Esophagus (tissue), 2 donors: ENCODE data around the gene PPP2R5E. TPM values are rescaled to one million over a fixed set of nuclear protein-coding genes. Genes with fewer than 3 reads are reported as not detected.

Source experiments
- H3K27ac ChIP-seq, 2 donors: one replicate each; pipeline ENCODE4 v1.5.1; 2013; ENCODE audit warnings: low read depth in 2 of 2, mild to moderate bottlenecking in 2 of 2, inconsistent platforms in 1 of 2, low read length in 1 of 2, moderate library complexity in 1 of 2
- H3K27me3 ChIP-seq, 2 donors: one replicate each; pipeline ENCODE4 v1.6.1; 2013; ENCODE audit warnings: low read length in 2 of 2, control low read depth in 1 of 2, mild to moderate bottlenecking in 1 of 2; ENCODE audit not compliant: insufficient read depth in 2 of 2, control insufficient read depth in 1 of 2
- H3K36me3 ChIP-seq, 2 donors: one replicate each; pipeline ENCODE4 v1.6.1; 2013; ENCODE audit warnings: low read length in 1 of 2; ENCODE audit not compliant: control insufficient read depth in 2 of 2, insufficient read depth in 2 of 2
- H3K4me1 ChIP-seq, 2 donors: one replicate each; pipeline ENCODE4 v1.6.1; 2013; ENCODE audit warnings: low read length in 1 of 2; ENCODE audit not compliant: control insufficient read depth in 2 of 2, insufficient read depth in 2 of 2
- H3K4me3 ChIP-seq, 2 donors: one replicate each; pipeline ENCODE4 v1.5.1; 2013; ENCODE audit warnings: low read length in 2 of 2, mild to moderate bottlenecking in 2 of 2, low read depth in 1 of 2, moderate library complexity in 1 of 2
- H3K9me3 ChIP-seq, 2 donors: one replicate each; pipeline ENCODE4 v1.6.1; 2013; ENCODE audit warnings: mild to moderate bottlenecking in 2 of 2, low read depth in 1 of 2, low read length in 1 of 2, moderate library complexity in 1 of 2; ENCODE audit not compliant: control insufficient read depth in 2 of 2, insufficient read depth in 1 of 2
- WGBS, 2 donors: extraction: QIAGEN DNeasy Blood & Tissue Kit; methylation state at CpG; one replicate each; pipeline ENCODE4 v1.1.7; 2013; 5-methylcytosine and 5-hydroxymethylcytosine counted together
- polyA plus RNA-seq, 2 donors: library from polyadenylated mRNA; stranded (reverse); fragments of 200-250 nt; gene quantifications; one replicate each; pipeline ENCODE4 v1.2.3, GENCODE V29; 2013
- donor health status: healthy with polysubstance abuse.
- donor health status: Bipolar disorder and iron deficiency.

Gene PPP2R5E
- polyA plus RNA-seq, 2 donors = 10.9 to 13.0 TPM

DNA sequence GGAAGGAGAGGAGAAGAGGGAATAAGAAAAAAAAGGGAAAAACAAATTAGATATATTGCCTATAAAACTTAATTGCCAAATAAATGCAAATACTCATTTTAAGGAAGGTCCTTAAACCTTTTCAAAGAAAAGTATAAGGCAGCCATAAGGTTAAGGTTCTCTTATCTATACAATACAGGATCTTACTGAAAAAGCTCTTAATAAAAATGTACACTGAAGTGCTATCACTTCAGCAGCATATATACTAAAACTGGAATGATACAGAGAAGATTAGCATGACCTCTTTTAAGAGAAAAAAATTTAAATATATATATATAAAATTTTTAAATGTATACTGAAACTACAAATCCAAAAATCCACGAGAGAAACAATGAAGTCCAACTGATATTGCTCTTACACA is 65.6 kb downstream of the PPP2R5E start:
- no peaks in the 10 kb centered on the region for H3K4me1 ChIP-seq
- no peak overlapping the region for H3K27ac ChIP-seq
- 38 to 53% methylated on average over 1 of the region's 1 CpG for WGBS, 2 donors
- H3K9me3 ChIP-seq = no peaks in the 10 kb centered on the region
- no peaks in the 10 kb centered on the region for H3K27me3 ChIP-seq
- H3K36me3 ChIP-seq = no peaks in the 10 kb centered on the region
- no peak overlapping the region for H3K4me3 ChIP-seq

DNA sequence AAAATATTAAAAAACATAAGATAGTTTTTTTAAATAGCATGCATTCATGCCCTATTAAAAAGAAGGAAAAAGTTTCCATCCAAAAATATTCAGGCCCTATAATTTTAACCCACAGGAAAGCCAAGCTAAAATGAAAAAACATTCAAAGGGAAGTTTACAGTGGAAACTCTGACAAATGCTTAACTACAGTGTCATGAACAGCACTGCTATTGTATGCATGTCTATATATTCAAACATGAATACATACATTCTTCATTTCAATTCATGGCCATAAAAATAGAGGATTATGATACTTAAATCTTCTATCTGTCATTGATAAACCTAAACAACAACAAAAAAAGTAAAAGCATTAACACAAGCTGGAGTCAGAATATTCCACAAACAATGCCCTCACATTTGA is 67.4 kb downstream of the PPP2R5E start:
- H3K27me3 ChIP-seq = no peaks in the 10 kb centered on the region
- H3K27ac ChIP-seq = no peak overlapping the region
- no peaks in the 10 kb centered on the region for H3K9me3 ChIP-seq
- H3K36me3 ChIP-seq = no peaks in the 10 kb centered on the region
- no peak overlapping the region for H3K4me3 ChIP-seq
- no peaks in the 10 kb centered on the region for H3K4me1 ChIP-seq

DNA sequence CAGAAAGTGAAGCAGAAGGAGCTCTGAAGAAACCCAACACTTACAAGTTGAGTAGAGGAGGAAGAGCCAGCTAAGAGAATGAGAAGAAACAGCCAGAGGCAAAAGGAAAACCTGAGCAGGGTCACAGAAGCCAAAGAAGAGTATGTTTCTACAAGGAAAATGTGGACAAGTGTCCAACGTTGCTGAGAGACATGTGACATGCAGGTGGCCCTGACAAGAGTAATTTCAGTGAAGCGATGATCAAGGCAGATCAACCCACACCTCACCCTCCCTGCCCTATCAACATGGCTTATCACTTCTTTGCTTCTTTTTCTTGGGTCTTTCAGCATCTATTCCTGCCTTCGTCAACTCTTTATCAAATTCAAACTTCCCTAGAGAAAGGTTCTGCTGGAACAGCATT is 68.3 kb downstream of the PPP2R5E start:
- Histone ChIP-seq H3K27me3 (no peaks in the 10 kb centered on the region), H3K4me1 (peaks cover 2 to 3% of the 10 kb centered on the region in 2 donors), H3K27ac (no peak overlapping the region), H3K36me3 (no peaks in the 10 kb centered on the region), H3K4me3 (no peak overlapping the region), H3K9me3 (no peaks in the 10 kb centered on the region)
- WGBS, 2 donors = 89 to 90% methylated on average over 3 of the region's 3 CpGs

DNA sequence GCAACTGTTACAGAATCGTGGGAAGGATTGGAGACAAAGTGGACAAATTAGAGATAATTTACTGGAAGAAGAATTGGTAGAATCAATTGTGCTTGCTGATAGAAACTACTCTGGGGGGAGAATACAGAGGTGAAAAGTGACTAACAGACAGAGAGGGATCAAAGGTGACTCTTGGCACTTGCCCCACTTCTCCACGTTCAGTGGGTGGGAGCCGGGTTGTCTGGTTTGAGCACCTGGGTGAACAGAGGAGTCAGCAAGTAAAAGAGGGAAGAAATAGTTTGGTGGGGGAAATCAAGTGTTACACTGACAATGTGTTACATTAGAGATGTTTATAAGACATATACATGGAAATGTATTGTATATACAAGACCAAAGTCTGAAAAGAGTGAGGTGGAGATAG is 69.1 kb downstream of the PPP2R5E start:
- no peak overlapping the region for H3K4me3 ChIP-seq
- no peaks in the 10 kb centered on the region for H3K27me3 ChIP-seq
- H3K36me3 ChIP-seq = no peaks in the 10 kb centered on the region
- peaks cover 2 to 4% of the 10 kb centered on the region in 2 donors for H3K4me1 ChIP-seq
- 68 to 84% methylated on average over 3 of the region's 3 CpGs for WGBS, 2 donors
- no peaks in the 10 kb centered on the region for H3K9me3 ChIP-seq
- H3K27ac ChIP-seq = no peak overlapping the region

DNA sequence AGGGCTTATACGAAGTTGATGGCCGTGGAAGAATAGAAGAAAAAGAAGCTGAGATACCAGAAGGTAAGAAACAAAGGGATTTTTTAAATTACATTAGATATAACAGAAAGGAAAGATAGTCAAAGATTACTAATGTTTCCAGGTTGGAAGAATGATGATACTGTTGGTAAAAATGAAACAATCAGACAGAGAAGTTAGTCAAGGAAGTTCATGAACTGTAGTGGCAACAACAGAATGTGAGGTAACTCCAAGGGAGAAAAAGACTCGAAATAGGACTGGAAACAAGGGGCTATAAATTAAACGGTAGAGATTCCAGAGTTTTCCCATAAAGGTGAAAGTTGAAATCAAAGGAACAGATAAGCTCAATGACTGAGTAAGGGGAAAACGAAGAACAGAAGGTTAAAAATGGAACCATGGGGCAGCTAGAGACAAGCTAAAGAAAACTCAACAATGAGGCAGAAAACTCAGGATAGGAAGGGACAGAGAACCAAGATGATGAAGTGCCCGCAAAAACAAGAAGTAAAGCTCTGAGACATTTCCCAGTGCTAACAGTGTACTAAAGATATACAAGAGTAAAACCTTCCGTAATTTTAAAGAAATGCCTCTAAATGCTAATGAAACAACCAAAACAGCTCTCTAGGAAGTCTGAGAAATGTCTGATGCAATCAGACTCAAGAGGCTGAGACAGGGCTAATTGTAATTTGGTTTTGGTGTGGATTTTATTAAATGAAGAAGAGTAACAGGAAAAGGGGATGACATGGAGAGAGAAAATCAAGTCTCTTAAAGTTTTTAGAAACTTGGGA is 70.0 kb downstream of the PPP2R5E start:
- peaks cover 2 to 4% of the 10 kb centered on the region in 2 donors for H3K4me1 ChIP-seq
- WGBS, 2 donors = 80 to 87% methylated on average over 7 of the region's 7 CpGs
- H3K27me3 ChIP-seq = no peaks in the 10 kb centered on the region
- H3K4me3 ChIP-seq = no peak overlapping the region
- no peaks in the 10 kb centered on the region for H3K36me3 ChIP-seq
- H3K27ac ChIP-seq = no peak overlapping the region
- no peaks in the 10 kb centered on the region for H3K9me3 ChIP-seq

DNA sequence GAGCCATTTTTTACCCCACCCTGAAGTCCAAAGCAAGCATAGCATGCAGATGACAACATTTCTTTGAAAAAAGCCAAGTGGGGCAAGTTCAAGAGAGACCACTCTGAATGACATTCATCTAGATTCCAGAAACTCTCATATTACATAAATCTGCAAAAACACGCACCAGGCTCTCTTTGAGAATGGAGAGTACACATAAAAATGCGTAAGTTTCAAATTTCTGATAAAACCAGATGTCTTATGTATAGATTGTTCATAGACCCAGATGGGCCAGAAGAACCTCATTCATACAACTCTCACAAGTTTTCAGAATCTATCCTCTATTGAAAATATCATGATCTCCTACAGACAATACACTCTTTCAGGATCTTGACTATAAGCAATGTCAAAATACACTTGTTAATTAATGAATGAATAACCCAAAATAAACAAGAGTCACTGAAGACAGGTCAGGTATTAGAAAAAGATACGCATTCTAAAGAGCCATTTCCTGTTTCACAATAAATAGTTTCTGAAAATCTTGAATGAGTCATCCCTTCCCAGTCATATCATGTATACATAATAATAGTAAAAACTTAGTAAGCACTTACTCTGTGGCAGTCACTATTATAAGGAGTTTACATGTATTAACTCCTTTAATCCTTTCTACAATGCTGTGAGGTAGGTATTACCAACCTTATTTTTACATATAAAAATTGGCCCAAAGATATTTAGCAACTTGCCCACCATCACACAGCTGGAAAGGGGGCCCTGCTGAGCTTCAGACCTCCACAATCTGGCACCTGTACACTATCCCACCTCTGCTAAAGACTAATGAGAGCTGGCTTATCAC is 72.0 kb downstream of the PPP2R5E start:
- peaks cover 2 to 6% of the 10 kb centered on the region in 2 donors for H3K4me1 ChIP-seq

DNA sequence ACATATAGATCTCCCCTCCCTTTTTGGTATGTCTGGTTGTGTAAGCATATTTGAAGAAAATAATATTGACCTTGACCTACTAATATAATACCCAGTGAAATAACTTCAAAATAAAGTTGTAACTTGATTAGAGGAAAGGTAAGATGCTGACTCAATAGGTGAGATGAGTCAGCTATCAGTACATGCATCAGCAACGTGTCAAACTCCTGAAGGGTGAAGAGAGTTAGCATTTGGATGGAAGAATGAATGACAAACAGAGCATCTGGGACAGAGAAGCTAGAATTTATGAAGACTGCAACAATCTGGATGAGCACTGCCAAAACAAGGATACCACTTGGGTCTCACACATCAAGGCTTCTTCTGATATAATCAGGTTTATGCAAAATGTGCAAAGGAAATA is 74.9 kb downstream of the PPP2R5E start:
- 29 to 35% methylated on average over 1 of the region's 1 CpG for WGBS, 2 donors
- Histone ChIP-seq H3K27ac (no peak overlapping the region), H3K9me3 (no peaks in the 10 kb centered on the region), H3K27me3 (no peaks in the 10 kb centered on the region), H3K36me3 (no peaks in the 10 kb centered on the region), H3K4me3 (no peak overlapping the region), H3K4me1 (peaks cover 2 to 6% of the 10 kb centered on the region in 2 donors)

More for the DNA sequence above, 72.0 kb downstream of the PPP2R5E start:
- Histone ChIP-seq H3K27ac (peak overlapping the region; percentile 82 to 85), H3K4me3 (no peak overlapping the region), H3K36me3 (no peaks in the 10 kb centered on the region), H3K9me3 (no peaks in the 10 kb centered on the region), H3K27me3 (no peaks in the 10 kb centered on the region)
- WGBS, 2 donors = 46% methylated on average over 3 of the region's 3 CpGs

DNA sequence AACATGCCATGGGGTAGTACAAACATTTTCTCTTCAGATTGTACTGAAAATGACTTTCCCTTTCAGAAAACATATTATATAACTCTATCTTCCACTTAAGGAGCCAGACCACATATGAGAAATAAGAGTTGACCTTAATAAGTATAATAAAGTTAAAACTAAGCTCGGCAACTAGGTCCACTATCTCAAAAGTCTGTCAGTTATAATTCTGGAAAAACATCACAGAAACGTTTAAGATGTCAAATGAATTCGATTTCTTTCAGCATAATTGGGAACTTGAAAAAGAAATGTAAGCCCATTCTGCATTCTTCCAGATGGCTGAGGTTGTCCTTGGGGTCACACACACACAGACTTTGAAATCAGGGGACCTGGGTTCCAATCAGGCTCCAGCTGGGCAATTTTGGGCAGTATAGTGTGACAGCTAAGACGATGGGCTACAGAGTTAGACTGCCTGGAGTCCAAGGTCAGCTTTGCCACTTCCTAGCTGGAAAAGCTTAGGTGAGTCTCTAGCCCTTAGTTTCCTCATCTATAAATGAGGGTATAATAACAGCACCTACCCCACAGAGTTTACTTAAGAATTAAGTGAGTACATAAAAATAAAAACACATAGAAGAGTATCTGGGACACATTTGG is 75.6 kb downstream of the PPP2R5E start:
- Histone ChIP-seq H3K9me3 (no peaks in the 10 kb centered on the region), H3K4me3 (no peak overlapping the region), H3K36me3 (no peaks in the 10 kb centered on the region), H3K27me3 (no peaks in the 10 kb centered on the region), H3K4me1 (peaks cover 2 to 6% of the 10 kb centered on the region in 2 donors), H3K27ac (no peak overlapping the region)
- WGBS, 2 donors = 60 to 63% methylated on average over 4 of the region's 4 CpGs

DNA sequence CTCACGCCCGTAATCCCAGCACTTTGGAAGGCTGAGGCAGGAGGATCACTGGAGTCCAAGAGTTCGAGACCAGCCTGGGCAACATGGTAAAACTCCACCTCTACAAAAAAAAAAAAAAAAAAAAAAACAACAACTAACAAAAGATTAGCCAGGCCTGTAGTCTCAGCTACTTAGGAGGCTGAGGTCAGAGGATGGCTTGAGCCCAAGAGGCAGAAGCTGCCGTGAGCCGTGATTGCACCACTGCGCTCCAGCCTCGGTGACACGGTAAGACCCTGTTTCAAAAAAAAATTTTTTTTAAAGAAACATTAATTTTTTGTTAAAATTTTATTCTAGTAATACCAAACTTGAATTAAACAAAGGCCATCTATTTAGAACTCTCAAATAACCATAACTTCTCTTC is 77.8 kb downstream of the PPP2R5E start:
- Histone ChIP-seq H3K27ac (no peak overlapping the region), H3K4me3 (no peak overlapping the region), H3K27me3 (no peaks in the 10 kb centered on the region), H3K4me1 (peaks cover 2 to 6% of the 10 kb centered on the region in 2 donors), H3K36me3 (no peaks in the 10 kb centered on the region), H3K9me3 (no peaks in the 10 kb centered on the region)
- WGBS, 2 donors = 95 to 96% methylated on average over 8 of the region's 8 CpGs
